GM12801 (cell line): Measurements from ENCODE around the gene C20orf204.

Experiments used
- CTCF ChIP-seq: IDR thresholded peaks from one replicate; pipeline ENCODE4 v1.5.1; 2011; ENCODE audit warnings: control low read depth; ENCODE audit not compliant: insufficient read length; ENCODE audit errors: extremely low read depth

C20orf204 gene

GRCh38 chr20:64057628-64058498 is 21.9 kb downstream of the C20orf204 start:
- no peak for TF ChIP-seq CTCF

- no peak for TF ChIP-seq CTCF
These were observed 22.6 kb downstream of the C20orf204 start for GRCh38 chr20:64058536-64058935.

- TF ChIP-seq CTCF = no peak
These were observed 26.3 kb downstream of the C20orf204 start for GRCh38 chr20:64062276-64062595.

DNA sequence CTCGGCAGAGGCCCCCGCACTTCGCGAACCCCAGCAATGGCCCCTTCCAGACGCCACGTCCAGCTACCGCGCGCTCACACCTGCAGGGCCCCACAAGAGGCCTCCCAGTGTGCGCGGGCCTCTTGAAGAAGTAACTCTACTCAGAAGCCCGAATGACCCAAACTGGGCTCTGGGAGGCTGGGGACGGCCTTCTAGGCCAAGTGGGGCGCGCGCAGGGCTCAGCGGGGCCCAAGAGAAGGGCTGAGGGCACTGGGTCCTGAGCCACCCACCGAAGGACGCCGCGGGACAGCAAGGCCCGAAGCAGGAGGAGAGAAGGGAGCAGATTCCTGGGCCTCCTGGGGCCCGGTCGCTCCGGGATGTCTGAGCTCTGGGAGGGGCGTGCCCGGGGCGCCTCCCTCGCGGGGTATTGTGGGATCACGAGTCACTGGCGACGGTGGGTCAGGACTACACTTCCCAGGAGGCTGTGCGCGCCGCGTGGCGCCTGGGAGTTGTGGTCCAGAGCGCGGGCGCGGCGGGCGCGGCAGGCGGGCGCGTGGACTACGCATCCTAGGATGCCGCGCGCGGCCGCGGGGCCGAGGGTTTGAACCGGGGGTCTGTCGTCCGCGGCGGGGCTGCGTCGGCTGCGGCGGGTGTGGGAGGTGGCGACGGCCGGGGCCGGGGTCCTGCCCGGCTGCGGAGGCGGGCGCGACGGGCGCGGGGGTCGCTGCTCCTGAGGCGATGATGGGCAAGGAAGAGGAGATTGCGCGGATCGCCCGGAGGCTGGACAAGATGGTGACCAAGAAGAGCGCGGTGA is 26.8 kb downstream of the C20orf204 start, which contains the start of gene TCEA2:
Gene TCEA2, plus strand, starts transcription at position 603 of the 793 bp plus-strand sequence. Its CDS starts 115 bp downstream, at position 718.
- no peak for TF ChIP-seq CTCF

GRCh38 chr20:64063389-64064144 is 27.6 kb downstream of the C20orf204 start:
- no peak for TF ChIP-seq CTCF

- no peak for TF ChIP-seq CTCF
These were observed 28.2 kb downstream of the C20orf204 start for GRCh38 chr20:64064145-64064698.
